Activated CD8-positive, alpha-beta memory T cell treated with anti-CD3 and anti-CD28 coated beads, Interleukin-2, amount 50 U/mL, for 24 hours (primary cell): ENCODE data around the gene IPPK.

Experiments
- DNase-seq: peaks from one replicate; pipeline ENCODE4 v3.0.0-alpha.2; 2020; ENCODE audit errors: extremely low read depth

Gene IPPK

DNA sequence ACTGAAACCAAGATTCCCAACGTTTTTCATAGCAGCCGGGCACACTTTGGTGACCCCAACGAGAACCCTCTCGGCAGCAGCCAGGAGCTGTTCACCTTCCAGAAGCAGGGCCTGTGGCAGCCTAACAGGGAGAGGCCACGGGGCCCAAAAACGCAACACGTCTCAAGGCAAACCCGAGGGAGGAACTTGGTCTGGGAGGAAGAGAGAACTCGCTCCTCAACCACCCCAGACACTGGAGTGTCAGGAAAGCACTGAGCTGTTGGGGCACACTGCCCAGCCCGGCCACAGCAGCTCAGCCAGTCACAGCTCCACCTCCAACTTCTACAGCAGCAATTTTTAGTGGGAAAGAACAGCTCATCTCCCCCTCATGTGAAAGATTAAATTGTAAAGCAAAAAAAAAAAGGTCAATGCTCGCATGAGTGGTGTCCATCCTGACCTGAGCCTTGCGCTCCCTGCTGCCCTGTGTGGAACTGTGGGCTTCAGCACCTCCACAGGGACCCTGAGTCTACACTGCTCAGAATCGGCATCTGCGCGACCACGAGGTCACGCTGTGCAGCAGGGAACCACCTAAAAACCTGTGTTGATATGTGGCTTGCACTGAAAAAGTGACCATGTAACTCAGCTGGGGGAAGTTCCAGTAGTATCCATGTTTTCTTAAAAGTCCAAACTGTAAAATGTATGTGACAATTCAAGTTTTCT lies 55.0 kb downstream of the IPPK start:
- DNase-seq = no peak

DNA sequence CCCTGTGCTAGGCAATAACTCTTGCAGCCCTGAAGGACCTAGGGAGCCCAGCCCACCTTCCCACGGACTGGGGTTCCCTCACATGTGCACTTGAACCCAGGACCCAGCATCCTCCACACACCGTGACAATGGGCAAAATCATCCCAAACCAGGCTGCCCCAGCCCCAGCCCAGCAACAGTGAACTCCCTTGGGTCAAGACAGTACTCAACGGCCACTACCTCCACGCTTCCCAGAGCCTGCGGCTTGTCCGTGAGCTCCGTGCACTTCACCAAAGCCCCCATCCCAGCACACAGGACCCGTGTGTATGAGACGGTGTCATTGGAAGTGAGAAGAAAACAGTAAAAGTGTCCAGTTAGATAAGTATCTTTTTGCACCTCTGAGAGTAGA lies 55.8 kb downstream of the IPPK start:
- no peak for DNase-seq

DNA sequence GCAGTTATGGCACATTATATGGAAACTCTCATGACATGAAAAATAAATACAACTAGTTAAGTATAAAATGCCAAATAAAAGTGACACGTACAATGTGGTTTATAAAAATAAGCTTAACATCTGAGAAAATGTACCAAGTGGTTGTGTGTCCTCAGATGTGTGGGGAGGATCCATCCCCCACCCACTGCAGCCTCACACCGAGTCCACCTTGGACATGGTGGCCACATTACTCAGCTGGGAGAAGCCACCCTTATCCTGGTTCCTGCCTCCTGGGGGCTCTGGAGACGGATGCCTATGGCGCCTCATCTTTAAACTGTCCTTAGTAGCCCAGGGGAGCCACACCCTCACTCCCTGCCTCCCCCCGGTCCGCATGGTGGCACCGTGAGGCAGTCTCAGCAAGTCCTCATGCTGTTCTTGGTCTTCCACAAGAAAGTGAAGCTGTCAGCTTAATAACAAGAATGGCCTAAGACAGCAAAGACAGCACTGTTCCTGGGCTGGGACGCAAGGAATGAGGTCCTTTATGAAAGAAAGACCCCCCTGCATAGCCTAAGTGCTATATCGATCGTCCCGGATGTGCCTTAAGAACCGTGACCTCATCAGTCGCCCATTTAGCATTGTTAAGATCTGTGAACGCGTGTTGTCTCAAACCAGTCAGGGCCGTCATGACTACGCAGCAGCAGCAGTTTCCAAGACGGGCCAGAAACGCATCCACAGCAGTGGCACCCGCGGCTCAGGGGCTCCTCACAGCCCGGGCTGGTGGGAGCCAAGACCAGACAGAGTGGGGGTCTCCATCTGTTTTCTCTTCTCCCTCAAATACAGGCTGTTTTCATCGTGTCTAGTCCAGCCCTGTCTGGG lies 56.4 kb downstream of the IPPK start:
- DNase-seq = no peak

DNA sequence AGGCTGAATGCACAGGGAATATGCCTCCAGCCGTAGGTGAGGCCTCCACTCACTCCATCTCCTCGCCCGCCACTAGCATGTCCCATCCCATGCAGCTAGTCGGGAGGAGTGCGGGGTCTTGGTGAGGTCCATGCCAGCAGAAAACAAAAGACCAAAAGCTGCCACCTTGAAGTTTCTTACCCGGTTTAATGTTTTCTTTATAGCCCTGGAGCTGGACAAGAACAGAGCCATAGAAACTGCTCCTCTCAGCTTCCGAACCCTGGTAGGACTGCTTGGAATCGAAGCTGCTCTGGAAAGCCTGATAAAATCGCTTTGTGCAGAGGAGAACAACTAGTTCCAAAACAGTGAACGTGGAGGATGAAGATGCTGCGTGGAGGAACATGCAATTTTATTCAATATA lies 57.1 kb downstream of the IPPK start:
- DNase-seq = no peak

DNA sequence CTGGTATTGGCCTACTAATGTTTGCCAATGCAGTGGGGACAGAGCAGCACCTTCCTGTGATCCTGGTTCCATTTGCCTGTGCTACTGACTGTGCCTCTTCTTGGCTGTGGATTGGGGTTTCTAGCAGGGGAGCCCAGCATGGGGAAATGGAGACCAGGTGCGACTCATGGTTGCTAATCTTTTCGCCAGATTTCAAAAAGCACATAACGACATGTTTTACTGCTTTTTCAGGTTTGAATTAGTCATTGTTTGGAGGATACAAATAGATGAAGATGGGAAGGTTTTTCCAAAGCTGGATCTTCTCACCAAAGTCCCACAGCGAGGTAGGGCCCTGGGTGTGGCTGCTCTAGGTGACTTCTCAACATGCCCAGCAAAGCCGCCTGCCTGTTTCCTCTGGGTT lies 57.6 kb downstream of the IPPK start:
- no peak for DNase-seq

DNA sequence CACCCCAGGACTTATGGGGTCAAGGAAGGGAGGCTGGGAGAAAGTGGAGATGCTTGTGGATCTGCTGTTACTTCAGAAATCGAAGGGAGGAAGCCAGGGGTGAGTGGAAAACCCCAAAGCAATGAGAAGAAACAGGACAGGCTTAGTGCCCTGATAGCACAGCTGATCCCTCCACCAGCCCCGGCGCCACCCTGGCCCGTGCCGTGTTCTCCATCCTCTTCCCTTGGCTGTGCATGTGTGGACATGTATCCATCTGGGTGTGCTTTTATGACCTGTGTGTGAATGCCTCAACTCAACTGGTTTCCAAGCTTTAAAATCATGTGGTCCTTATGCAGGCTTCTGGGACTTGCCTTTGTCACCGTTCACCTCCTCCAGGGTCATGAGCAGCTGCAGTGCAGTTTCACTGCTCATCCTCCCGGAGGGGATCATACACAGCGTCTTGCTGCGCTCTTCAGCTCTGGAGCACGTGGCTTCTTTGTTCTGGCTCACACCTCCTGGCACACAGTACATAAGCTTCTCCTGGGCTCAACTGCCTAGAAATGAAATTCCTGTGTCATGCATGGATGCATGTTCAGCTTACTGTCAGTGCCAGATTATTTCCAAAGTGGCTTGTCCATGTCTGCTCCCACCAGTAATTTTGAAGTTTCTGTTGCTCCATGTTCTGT lies 58.2 kb downstream of the IPPK start:
- DNase-seq = no peak

DNA sequence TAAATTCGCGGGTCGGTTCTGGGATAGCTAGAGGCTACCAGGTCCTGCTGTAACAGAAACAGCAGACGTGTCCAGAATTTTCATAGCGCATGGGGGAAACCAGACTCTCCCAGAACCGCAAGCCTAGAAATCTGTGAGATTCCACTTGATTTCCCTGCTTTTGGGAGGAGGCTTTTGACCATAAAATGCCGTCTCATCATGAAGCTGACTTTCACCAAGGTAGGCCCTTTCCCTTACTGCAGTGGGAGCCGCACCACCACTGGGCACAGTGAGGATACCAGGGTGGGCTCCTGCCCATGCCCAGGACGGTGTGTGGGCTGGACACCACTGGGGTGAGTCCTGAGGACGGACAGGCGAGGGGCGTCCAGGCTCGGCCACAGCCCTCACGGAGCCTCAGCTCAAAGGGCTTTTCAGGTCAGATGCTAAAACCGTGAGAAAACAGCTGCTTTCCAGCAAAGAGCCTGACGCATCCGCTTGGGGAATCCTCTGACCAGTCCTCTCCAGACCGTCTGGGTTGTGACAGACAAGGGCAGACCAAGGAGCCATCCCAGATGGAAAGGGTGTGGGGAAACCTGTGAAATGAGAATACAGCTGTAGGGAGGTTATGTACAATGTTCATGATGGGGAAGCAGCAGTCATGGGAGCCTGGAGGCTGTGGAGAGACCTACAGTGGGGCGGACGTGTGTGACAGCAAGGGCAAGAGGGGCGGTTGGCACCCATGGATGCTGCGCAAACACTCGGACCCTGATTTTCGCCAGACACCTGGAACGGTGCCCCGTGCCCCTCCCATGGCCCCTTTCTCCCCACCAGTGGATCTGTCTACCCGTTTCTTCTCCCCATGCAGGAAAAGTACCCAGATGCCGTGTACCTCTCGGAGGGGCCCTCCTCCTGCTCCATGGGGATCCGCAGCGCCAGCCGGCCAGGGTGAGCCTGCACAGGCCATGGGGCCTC lies 59.2 kb downstream of the IPPK start:
- DNase-seq = no peak

DNA sequence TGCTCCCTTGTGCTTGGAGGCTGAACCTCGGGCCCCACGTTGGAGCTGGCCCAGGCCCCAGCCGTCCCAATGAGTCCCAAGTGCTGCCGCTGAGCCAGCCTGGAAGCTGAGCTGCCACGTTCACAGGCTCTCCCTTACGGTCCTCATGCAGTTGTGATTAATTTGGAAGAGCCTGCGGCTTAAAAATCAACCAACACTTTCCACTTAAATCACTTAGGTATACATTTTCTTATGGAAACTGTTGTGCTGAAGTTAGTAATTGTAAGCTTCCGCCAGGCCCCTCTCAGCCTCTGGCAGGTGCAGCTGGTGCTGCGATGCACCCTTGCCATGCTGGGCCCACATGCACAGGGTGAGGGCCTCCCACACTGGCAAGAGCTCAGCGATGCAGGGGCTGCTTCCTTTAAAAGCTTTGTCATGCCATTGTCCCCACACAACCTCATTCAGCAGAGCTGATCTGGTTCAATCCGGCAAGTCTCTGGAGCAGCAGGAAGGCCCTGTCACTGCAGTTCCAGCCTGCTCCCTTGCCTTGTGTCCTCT lies 61.0 kb downstream of the IPPK start:
- DNase-seq = no peak

DNA sequence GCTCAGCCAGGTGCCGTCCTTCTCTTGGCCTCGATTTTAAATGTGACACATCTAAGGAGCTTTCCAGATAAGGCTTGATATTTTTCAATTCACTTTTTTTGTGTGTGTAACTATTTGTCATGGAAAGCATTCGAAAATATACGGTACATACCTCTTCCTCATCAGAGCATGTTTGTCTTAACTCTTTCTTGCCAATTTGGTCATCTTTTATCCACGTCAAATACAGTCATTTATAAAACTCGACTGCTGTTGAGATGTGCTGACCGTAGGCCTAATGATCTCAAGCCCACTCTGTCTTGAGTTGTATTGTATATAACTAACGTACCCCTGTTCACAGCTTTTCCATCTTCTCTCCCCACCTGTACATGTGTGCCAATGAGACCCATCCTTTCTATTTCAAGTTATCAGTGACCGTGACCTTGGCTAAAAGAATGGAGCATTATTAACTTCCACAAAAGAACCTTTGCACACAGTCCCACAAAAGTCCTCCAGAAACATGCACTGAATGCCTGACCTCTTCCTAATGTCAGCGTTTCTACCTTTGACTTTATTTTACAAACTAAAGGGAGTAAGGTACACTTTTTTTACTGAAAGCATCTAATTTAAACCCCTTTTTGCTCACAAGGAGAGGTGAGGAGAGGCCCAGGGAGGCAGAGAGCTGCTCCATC lies 61.6 kb downstream of the IPPK start:
- DNase-seq = no peak

DNA sequence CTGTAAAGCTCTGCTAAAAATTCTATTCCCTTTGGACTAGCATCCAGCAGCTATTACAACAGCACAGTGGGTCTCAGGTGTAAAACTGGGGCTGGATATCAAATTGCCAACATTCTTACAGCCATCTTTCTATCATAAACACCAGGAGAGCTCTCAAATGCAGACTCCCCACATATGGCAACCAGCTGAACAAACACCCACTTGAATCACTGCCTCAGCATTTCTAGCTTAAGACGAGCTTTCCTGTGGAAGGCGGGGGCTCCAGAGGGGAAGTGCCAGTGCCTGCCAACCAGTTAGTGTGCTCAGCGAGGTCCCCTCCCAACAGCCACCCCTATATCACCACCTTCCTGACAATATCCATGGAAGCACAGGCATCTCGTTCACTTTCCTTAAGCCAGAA lies 62.2 kb downstream of the IPPK start:
- no peak for DNase-seq

DNA sequence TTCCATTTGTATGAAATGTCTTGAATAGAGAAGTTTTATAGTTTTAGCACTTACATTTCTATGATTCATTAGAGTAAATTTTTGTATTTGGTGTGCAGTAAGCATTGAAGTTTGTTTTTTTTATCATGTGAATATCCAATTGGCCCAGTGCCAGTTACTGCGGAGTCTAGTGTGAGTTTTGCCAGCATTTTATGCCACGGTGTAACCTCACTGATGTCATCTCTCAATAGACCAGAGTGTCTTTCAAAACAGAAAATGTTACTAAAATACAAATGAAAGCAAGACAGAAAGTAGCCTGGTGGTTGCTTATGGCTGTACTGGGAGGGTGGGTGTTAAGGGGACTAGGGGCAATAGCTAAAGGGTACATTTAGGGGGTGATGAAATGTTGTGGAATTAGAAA lies 62.8 kb downstream of the IPPK start:
- DNase-seq = no peak

DNA sequence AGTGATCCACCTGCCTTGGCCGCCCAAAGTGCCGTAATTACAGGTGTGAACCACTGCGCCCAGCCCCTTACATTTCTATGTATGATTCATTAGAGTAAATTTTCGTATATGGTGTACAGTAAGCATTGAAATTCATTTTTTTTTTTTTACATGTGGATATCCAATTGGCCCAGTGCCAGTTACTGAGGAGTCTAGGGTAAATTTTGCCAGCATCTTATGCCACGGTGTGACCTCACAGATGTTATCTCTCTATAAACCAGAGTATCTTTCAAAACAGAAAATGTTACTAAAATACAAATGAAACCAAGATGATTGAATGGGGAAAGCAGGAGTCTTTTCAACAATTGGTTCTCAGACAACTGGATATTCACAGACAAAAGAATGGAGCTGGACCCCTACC lies 64.7 kb downstream of the IPPK start:
- DNase-seq = no peak

DNA sequence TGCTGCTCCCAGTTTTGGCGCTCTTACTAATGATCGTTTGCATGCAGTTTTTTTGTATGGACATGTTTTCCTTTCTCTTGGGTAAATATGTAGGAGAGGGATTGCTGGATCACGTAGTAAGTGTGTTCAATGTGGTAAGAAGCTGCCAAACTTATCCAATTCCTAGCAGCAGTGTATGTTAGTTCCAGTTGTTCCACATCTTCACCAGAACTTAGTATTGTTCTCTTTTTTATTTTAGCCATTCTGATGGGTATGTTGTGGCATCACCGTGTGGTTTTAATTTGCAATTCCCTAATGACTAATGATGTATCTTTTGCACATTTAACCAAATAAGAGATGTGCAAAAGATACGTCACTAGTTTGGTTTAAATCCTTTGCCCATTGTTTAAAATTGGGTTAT lies 65.9 kb downstream of the IPPK start:
- DNase-seq = no peak

DNA sequence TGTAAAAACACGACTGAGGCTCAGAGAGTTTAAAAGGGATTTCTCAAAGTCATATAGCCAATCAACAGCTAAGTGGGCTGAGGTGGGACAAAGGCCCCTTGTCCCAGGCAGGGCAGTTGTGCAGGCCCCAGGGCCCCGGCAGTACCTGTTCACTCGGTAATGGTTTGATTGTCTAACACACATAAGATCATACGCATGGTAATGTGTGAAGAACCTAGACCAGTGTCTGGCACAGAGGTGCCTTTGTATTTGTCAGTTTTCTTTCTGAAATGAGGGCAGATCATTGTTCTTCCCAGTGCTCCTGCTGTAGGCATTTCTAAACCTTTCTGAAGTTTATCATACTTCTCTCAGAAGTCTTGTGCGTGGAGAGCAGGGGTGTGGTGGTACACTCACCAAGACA lies 66.8 kb downstream of the IPPK start:
- no peak for DNase-seq

DNA sequence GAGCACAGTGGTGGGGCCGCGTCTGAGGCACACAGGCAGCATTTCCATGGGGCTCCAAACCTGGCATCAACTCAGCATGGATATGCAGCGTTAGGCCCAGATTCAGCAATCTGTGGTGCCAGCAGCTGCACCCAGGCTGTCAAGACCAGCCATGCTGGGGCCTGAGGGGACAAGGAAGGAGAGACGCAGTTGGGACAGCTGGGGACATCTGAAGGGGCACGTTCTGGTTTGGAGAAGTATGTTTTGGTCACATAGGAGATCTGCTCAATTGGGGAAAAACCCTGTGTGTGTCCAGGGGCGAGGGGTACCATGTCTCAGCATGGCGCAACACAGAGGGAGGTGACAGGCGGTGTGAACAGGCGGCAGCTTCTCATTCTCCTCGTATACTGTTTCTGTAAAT lies 67.5 kb downstream of the IPPK start:
- DNase-seq = no peak

DNA sequence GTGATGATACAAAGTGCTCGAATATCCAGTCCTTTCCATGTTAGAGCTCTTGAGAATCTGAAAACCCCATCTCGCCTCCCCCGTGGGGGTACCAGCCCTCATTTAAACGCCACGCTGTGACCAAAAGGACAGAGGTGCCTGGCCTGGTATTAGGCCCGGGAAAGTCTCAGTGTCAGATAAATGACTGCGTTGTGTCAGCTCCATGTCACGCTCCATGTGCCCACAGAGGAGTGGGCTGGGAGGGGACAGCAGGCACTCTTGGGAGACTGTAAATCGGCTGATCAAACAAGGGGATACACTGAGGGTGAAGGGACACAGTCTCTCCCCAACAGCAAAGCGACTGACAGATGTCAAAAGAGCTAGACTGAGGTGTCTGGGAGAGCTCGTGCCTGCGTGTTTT lies 68.5 kb downstream of the IPPK start:
- DNase-seq = no peak

DNA sequence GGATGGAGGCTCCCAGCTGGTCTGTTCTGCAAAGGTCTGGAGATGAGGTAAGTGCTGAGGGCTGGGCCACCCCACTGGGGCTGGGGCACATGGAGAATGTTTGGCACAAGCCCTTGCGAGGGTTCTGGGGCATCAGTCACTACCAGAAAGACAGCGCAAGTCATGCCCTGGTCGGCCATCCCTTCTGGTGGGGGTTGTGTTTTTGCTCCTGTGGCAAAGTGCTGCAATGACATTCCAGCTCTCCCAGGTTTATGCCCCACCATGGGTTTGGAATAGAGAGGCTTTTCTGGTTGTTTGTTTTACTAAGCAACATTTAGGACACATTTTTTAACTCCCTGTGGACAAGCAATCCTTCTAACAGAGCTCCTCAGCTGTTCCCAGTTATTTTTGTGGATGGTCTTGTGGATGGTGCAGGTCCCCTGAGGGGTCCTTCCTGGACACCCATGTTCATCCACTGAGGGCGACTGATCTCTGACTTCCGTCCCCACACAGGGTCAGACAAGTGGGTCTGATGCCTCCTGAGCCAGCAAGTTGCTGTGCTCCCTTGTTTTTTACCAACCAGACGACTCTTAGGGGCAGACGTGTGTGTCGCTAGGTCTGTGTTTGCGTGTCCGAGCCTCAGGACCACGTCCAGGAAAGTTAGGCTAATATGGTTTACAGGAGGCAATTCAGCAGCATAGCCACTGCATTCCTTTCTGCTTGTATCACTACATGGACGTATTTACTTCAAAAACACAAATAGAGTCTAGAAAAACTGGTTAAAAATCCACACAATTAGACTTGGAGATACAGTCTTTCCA lies 69.3 kb downstream of the IPPK start:
- no peak for DNase-seq

DNA sequence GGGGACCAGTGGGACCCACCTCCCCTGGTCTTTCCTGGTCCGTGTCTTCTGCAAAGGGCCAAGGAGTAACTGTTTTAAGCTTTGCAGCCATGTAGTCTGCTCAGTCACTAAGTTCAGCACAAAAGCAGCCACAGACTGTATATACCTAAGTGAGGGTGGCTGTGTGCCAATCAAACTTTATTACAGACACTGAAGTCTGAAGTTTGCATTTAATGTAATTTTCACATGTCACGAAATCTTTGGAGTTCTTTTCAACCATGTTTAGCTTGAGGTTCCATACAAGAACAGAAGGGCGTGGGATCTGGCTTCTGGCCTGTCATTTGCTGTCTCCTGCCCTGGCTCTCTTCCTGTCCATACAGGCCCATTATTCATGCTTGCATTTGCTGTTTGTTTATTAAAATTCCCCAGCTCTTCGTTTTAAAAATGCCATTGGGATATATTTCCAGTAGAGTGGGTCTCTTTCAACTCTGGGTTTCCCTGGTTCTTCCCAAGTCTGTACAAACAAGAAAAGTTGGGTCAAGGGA lies 69.9 kb downstream of the IPPK start:
- DNase-seq = no peak

DNA sequence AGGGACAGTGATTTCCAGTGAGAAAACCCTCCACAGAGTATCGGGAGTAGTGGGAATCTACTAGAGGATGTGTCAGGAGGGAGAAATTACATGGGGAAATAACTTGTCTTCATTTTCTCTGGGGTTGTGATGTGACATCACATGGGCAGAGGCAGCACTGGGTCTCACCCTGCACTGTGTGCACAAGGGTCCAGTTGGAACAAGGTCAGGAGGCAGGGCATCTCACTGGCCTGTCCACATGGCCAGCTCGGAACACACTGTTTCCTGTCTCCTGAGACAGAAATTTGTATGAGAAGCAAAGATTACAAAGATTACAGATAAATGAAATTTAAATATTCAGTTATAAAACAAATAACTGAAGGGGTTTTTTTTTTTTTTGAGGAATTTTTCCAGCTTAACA lies 71.5 kb downstream of the IPPK start:
- DNase-seq = no peak

DNA sequence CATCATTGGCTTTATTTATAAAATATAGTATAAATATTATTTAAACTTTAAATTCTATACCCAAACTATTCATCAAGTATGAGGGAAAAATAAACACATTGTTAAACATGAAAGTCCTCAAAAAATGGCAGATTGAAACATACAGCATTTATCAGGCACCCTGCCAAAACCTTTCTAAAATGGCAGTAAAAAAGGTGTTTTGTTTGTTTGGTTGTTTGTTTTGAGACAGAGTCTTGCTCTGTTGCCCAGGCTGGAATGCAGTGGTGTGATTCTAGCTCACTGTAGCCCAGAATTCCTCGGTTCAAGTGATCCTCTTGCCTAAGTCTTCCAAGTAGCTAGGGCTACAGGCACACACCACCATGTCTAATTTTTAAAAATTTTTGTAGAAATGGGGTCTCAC lies 74.0 kb downstream of the IPPK start:
- DNase-seq = no peak
